PC-9 (cell line): ENCODE data around the gene AFAP1L2. TPM values are rescaled to one million over a fixed set of nuclear protein-coding genes. Genes with fewer than 3 reads are reported as not detected.

ENCODE experiments used
- BruUV-seq: library from RNA; stranded (reverse); fragments of 400-500 nt; replicated peaks from 2 replicates; lab custom pipeline; 2021; lab: Mats Ljungman, UMichigan
- CTCF ChIA-PET: fragments of 300-600 bp; sonication (Branson Sonifier 250); formaldehyde crosslinking; loops from one replicate; lab custom pipeline; 2022; ENCODE audit warnings: antibody characterized with exemption; lab: Charles Lee
- POLR2A ChIA-PET: fragments of 300-600 bp; sonication (Branson Sonifier 250); formaldehyde crosslinking; loops from one replicate; lab custom pipeline; 2022; ENCODE audit warnings: antibody characterized with exemption; ENCODE audit not compliant: unreplicated experiment; lab: Charles Lee
- DNase-seq, 2 experiments: peaks; one replicate each; pipeline versions ENCODE4 v3.0.0 to v3.0.0-alpha.2; 2015 to 2022; ENCODE audit warnings: mixed read lengths in 1 of 2
- H2AFZ ChIP-seq: fragments of 200-600 bp; sonication (generic); 2 replicates; pipeline ENCODE4 v1.8.1; 2017; ENCODE audit warnings: antibody characterized with exemption
- H3F3A ChIP-seq: fragments of 200-600 bp; sonication (generic); 2 replicates; pipeline ENCODE4 v1.8.1; 2017; ENCODE audit warnings: antibody characterized with exemption, mild to moderate bottlenecking, low read depth; ENCODE audit not compliant: insufficient read depth
- H3K27ac ChIP-seq: fragments of 200-600 bp; sonication (generic); 2 replicates; pipeline ENCODE4 v1.6.1; 2016; ENCODE audit warnings: mixed run types
- H3K27me3 ChIP-seq: fragments of 200-600 bp; sonication (generic); 2 replicates; pipeline ENCODE4 v1.6.1; 2016; ENCODE audit warnings: low read depth, mixed run types; ENCODE audit not compliant: insufficient read depth
- H3K36me3 ChIP-seq: fragments of 200-600 bp; sonication (generic); 2 replicates; pipeline ENCODE4 v1.6.1; 2016; ENCODE audit warnings: low read depth, mixed run types
- H3K4me1 ChIP-seq: fragments of 200-600 bp; sonication (generic); replicated peaks from 2 replicates; pipeline ENCODE4 v1.6.1; 2016; ENCODE audit warnings: mixed run types; ENCODE audit not compliant: insufficient read depth
- H3K4me2 ChIP-seq: fragments of 200-600 bp; sonication (generic); 2 replicates; pipeline ENCODE4 v1.6.1; 2017; ENCODE audit warnings: mixed run types
- H3K4me3 ChIP-seq: fragments of 200-600 bp; sonication (generic); 2 replicates; pipeline ENCODE4 v1.6.1; 2016; ENCODE audit warnings: mixed run types
- H3K79me2 ChIP-seq: fragments of 200-600 bp; sonication (generic); 2 replicates; pipeline ENCODE4 v1.6.1; 2017; ENCODE audit warnings: low read depth, mixed run types
- H3K9me2 ChIP-seq: fragments of 200-600 bp; sonication (generic); 2 replicates; pipeline ENCODE4 v1.8.1; 2017; ENCODE audit warnings: mild to moderate bottlenecking; ENCODE audit not compliant: insufficient read depth
- H3K9me3 ChIP-seq: fragments of 200-600 bp; sonication (generic); 2 replicates; pipeline ENCODE4 v1.8.1; 2016; ENCODE audit warnings: low read depth; ENCODE audit not compliant: insufficient read depth
- H4K20me1 ChIP-seq: fragments of 200-600 bp; sonication (generic); 2 replicates; pipeline ENCODE4 v1.8.1; 2017; ENCODE audit not compliant: insufficient read depth
- EZH2 ChIP-seq: fragments of 200-600 bp; sonication (generic); IDR thresholded peaks from 2 replicates; pipeline ENCODE4 v1.8.0; 2017; ENCODE audit warnings: antibody characterized with exemption, low read depth
- intact Hi-C: fragments of 100-400 bp; cut with micrococcal nuclease; formaldehyde crosslinking; loops from one replicate; pipeline ENCODE4 v1.10.0; 2022; ENCODE audit not compliant: unreplicated experiment
- total RNA-seq: library from RNA; stranded (reverse); gene quantifications from 2 replicates; pipeline ENCODE4 v1.2.3, GENCODE V29; 2021
- TF ChIP-seq, protein P1 (sequence below): fragments of 200-600 bp; sonication (generic); conservative IDR thresholded peaks from 2 replicates; pipeline ENCODE4 v1.6.1; 2017; ENCODE audit warnings: mixed run types, antibody characterized with exemption, mild to moderate bottlenecking, moderate library complexity

AFAP1L2 gene
- total RNA-seq, 1 experiment from 2014 or later = 35.4 TPM

DNA sequence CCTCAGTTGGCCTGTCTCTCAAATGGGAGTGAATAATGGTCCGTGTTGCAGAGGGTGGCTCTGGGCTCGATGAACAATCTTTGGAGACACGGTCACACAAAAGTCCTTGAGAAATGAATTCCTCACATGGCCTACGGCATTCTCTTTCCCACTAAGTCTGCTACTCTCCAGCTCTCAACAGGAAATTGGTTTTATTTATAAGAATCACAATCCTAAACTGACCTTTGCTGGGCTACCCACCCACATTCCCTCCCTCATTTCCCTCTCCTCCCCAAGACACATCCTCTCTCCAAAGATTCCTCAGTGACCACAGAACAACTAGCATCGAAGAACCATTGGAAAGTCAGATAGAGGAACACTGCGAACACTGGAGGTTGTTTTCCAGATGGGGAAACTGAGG is 4.7 kb downstream of the AFAP1L2 start:
- no TSS peak for BruUV-seq
- CTCF ChIA-PET = no interaction called here
- Histone ChIP-seq H3K9me3 (no peaks in the 10 kb centered on the region), H2AFZ (no peak overlapping the region), H4K20me1 (no peaks in the 10 kb centered on the region), H3K4me2 (no peak overlapping the region), H3K27ac (no peak overlapping the region), H3K79me2 (peaks cover 48% of the 10 kb centered on the region), H3K4me3 (no peak overlapping the region), H3K9me2 (no peaks in the 10 kb centered on the region), H3K36me3 (no peaks in the 10 kb centered on the region), H3K27me3 (no peaks in the 10 kb centered on the region), H3K4me1 (peaks cover 15% of the 10 kb centered on the region; the same call in 1 of the 2 replicates), H3F3A (no peaks in the 10 kb centered on the region; the same call in 1 of the 2 replicates)
- POLR2A ChIA-PET = no interaction called here
- TF ChIP-seq, protein P1, sequence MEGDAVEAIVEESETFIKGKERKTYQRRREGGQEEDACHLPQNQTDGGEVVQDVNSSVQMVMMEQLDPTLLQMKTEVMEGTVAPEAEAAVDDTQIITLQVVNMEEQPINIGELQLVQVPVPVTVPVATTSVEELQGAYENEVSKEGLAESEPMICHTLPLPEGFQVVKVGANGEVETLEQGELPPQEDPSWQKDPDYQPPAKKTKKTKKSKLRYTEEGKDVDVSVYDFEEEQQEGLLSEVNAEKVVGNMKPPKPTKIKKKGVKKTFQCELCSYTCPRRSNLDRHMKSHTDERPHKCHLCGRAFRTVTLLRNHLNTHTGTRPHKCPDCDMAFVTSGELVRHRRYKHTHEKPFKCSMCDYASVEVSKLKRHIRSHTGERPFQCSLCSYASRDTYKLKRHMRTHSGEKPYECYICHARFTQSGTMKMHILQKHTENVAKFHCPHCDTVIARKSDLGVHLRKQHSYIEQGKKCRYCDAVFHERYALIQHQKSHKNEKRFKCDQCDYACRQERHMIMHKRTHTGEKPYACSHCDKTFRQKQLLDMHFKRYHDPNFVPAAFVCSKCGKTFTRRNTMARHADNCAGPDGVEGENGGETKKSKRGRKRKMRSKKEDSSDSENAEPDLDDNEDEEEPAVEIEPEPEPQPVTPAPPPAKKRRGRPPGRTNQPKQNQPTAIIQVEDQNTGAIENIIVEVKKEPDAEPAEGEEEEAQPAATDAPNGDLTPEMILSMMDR = no peak
- TF ChIP-seq EZH2 = no peak
- DNase-seq = no peak
- intact Hi-C loops = no loop called here

GRCh38 chr10:114398587-114399331 is 5.5 kb downstream of the AFAP1L2 start:
- intact Hi-C loops = no loop called here
- ChIA-PET CTCF (no interaction called here), POLR2A (no interaction called here)
- Histone ChIP-seq H3K4me1 (peaks cover 15% of the 10 kb centered on the region; the same call in 1 of the 2 replicates), H3F3A (no peaks in the 10 kb centered on the region), H3K79me2 (peaks cover 45% of the 10 kb centered on the region), H3K9me3 (no peaks in the 10 kb centered on the region), H2AFZ (no peak overlapping the region), H3K27me3 (no peaks in the 10 kb centered on the region), H4K20me1 (no peaks in the 10 kb centered on the region), H3K4me3 (no peak overlapping the region), H3K4me2 (no peak overlapping the region), H3K36me3 (no peaks in the 10 kb centered on the region), H3K27ac (no peak overlapping the region), H3K9me2 (no peaks in the 10 kb centered on the region)
- BruUV-seq = no TSS peak
- TF ChIP-seq, protein P1 = no peak
- no peak for TF ChIP-seq EZH2
- DNase-seq = no peak

- intact Hi-C loops = no loop called here
These were observed 6.6 kb downstream of the AFAP1L2 start for GRCh38 chr10:114397651-114398145.

More at GRCh38 chr10:114397651-114398145, 6.6 kb downstream of the AFAP1L2 start:
- no peaks in the 10 kb centered on the region for H3K27me3 ChIP-seq
- no peak overlapping the region for H3K4me2 ChIP-seq
- ChIA-PET POLR2A (interaction anchor here (1.0 kb wide), 1 partner anchor 19 kb away, joined by 6 read pairs; no protein-coding TSS in a partner anchor), CTCF (no interaction called here)
- H2AFZ ChIP-seq = no peak overlapping the region
- no peaks in the 10 kb centered on the region for H3K36me3 ChIP-seq
- H3K4me1 ChIP-seq = peaks cover 13% of the 10 kb centered on the region; the same call in 1 of the 2 replicates
- no peaks in the 10 kb centered on the region for H4K20me1 ChIP-seq
- peaks cover 38% of the 10 kb centered on the region for H3K79me2 ChIP-seq
- H3K9me3 ChIP-seq = no peaks in the 10 kb centered on the region
- H3K9me2 ChIP-seq = no peaks in the 10 kb centered on the region
- no TSS peak for BruUV-seq
- no peaks in the 10 kb centered on the region for H3F3A ChIP-seq
- H3K4me3 ChIP-seq = no peak overlapping the region
- no peak for DNase-seq
- no peak overlapping the region for H3K27ac ChIP-seq
- TF ChIP-seq, protein P1 = no peak
- no peak for TF ChIP-seq EZH2
